Thoracic aorta endothelial cell (primary cell): Measurements from ENCODE around the gene PRAMEF4. TPM values are rescaled to one million over a fixed set of nuclear protein-coding genes. Genes with fewer than 3 reads are reported as not detected.

ENCODE experiments used
- small RNA-seq: library from RNA; depleted of rRNA; stranded (forward); fragments of <200 nt; gene quantifications from one replicate; pipeline ENCODE3, GENCODE V24; 2012
- total RNA-seq: library from RNA; depleted of rRNA; stranded (reverse); fragments of >200 nt; gene quantifications from 2 replicates; pipeline ENCODE4 v1.2.3, GENCODE V29; 2012

PRAMEF4 gene
- total RNA-seq, result not detected in 2 replicates

DNA sequence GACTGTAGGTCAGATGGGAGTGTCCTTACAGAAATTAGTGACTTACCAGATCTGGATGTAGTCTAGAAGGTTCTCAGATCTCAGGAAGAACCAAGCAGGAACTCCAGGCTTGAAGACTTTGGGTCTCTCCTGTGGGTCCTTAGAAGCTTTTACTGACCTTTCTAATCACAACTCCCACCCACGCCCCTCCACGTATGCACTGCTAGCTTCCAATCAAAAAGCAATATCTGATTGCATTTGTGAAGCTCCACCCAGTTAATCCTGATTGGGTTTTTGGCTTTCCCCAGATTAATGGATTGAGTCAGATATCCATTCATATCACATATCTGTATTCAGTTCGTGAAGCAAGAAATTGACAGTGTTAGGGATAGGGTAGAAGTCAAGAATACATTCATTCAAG, at the start of gene PRAMEF4:
Gene PRAMEF4, minus strand, starts transcription at position 101 of the 400 bp plus-strand sequence. CDS start 2,807 bp downstream, outside the sequence.

DNA sequence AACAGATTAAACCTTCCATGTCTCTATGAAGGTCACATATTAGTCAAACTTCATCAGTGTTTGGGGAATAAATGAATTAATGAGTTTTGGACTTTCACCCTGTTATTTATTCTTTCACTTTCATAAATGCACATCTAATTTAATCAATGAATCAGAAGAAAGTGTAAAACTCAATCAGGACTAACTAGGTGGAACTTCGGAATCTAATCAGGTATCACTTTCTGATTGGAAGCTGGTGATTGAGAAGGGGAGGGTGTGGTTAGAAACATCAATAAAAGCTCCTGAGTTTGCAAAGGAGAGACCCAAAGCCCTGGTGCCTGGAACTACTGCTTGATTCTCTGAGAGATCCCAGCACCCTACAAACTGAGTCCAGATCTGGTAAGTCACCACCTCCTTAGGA, 30.3 kb upstream of the PRAMEF4 start, which contains the start of gene PRAMEF7:
Gene PRAMEF7, plus strand, starts transcription at position 301 of the 400 bp plus-strand sequence. CDS start 1,083 bp downstream, outside the sequence.

DNA sequence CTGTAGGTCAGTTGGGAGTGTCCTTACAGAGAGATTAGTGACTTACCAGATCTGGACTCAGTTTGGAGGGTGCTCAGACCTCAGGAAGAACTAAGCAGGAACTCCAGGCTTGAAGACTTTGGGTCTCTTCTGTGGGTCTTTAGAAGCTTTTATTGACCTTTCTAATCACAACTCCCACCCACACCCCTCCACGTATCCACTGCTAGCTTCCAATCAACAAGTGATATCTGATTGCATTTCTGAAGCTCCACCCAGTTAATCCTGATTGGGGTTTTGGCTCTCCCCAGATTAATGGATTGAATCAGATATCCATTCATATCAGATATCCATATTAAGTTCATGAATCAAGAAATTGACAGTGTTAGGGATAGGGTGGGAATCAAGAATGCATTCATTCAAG, 12.2 kb upstream of the PRAMEF4 start, which contains the start of gene PRAMEF10:
Gene PRAMEF10, minus strand, starts transcription at position 101 of the 400 bp plus-strand sequence. CDS start 2,423 bp downstream, outside the sequence.

GRCh38 chr1:12856786-12857185, 29.2 kb downstream of the PRAMEF4 start, which contains the start of gene PRAMEF2:
PRAMEF2 (plus strand) TSS chr1:12857086; CDS start chr1:12859010, 1,924 bp downstream.

GRCh38 chr1:12848620-12849019, 37.4 kb downstream of the PRAMEF4 start, which contains the start of gene HNRNPCL1:
HNRNPCL1 (minus strand) TSS chr1:12848720; CDS start chr1:12848289, 431 bp downstream.

DNA sequence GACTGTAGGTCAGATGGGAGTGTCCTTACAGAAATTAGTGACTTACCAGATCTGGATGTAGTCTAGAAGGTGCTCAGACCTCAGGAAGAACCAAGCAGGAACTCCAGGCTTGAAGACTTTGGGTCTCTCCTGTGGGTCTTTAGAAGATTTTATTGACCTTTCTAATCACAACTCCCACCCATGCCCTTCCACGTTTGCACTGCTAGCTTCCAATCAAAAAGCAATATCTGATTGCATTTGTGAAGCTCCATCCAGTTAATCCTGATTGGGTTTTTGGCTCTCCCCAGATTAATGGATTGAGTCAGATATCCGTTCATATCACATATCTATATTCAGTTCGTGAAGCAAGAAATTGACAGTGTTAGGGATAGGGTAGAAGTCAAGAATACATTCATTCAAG, 54.7 kb downstream of the PRAMEF4 start, which contains the start of gene PRAMEF11:
Gene PRAMEF11, minus strand, starts transcription at position 101 of the 400 bp plus-strand sequence. CDS start 2,621 bp downstream, outside the sequence.

Small RNA genes lying within 50 kb of the gene (small RNA-seq; reads per million reads assigned to genes)
- gene RNU6-1072P, result not detected

Other genes starting within 250 kb of the PRAMEF4 start
- gene AADACL4, start 242.1 kb downstream of the PRAMEF4 start, total RNA-seq, result not detected in 2 replicates
- gene AADACL3, start 170.1 kb downstream of the PRAMEF4 start, total RNA-seq, result not detected in 2 replicates
- gene CFAP107, start 140.0 kb downstream of the PRAMEF4 start, total RNA-seq, result not detected in 2 replicates
- not detected in 2 replicates for gene PRAMEF12, start 112.5 kb downstream of the PRAMEF4 start, total RNA-seq
- not detected in 2 replicates for gene PRAMEF1, start 94.8 kb downstream of the PRAMEF4 start, total RNA-seq
- not detected in 2 replicates for gene PRAMEF11, start 54.8 kb downstream of the PRAMEF4 start, total RNA-seq
- gene HNRNPCL1, start 37.5 kb downstream of the PRAMEF4 start, total RNA-seq, result not detected in 2 replicates
- gene PRAMEF2, start 29.1 kb downstream of the PRAMEF4 start, total RNA-seq, result not detected in 2 replicates
- gene PRAMEF10, start 12.1 kb upstream of the PRAMEF4 start, total RNA-seq, result not detected in 2 replicates
- not detected in 2 replicates for gene PRAMEF7, start 30.4 kb upstream of the PRAMEF4 start, total RNA-seq
- not detected in 2 replicates for gene PRAMEF6, start 61.4 kb upstream of the PRAMEF4 start, total RNA-seq
- not detected in 2 replicates for gene PRAMEF27, start 170.4 kb upstream of the PRAMEF4 start, total RNA-seq
- gene HNRNPCL3, start 174.6 kb upstream of the PRAMEF4 start, total RNA-seq, result not detected in 2 replicates
- gene PRAMEF25, start 184.6 kb upstream of the PRAMEF4 start, total RNA-seq, result not detected in 2 replicates
- not detected in 2 replicates for gene HNRNPCL2, start 230.7 kb upstream of the PRAMEF4 start, total RNA-seq